GM19455 (cell line): Measurements from ENCODE around the gene GJB3.
"Not testable (repeated sequence)": the region's sequence is repeated elsewhere in the genome, so short reads cannot be mapped to it uniquely, and the experiment has no call there.

Source experiments
- ATAC-seq: cut with Tn5 transposase; IDR thresholded peaks from one replicate; pipeline ENCODE4 v1.9.1; 2021; ENCODE audit not compliant: unreplicated experiment

GJB3 gene

DNA sequence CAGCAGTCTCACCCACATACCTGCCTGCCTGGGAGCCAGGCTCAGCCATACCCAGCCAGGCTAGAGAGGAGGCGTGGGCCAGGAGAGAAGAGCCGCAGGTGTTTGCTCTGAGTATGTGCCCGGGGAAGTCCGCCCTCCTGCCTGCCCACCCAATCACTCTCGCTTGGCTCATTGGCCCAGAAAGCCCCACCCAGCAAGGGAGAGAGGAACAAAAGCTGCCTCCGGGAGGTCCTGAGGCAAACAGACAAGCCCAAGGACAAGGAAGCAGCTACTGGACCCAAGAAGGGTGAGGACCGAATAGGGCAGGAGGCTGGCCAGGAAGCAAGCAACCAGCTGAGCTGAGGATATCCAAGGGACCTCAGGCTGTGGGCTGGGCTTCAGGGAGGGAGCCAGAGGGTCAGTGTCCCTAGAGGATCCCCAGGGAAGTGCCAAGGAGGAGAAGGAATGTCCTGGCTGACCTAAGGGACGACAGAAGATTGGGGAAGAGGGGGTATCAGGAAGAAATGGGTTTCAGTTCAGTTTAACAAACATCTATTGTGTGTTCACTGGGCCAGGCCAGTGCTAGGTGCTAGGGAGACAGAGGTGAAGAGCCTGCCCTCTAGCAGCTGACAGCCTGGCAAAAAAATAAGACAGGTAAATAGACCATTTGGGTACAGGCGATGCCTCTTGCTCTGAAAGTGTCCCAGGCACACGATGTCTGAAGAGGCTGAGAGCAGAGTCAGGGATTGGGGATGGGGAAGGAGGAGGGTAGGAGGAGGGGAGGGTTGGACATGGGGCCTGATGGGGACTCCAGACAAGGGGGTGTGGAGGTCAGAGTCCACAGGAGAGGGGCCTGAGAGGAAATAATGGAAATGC lies 21.3 kb upstream of the GJB3 start, which contains the start of gene GJB4:
TSS of gene GJB4 (plus strand) at position 238 of the 855 bp plus-strand sequence. CDS start 1,515 bp downstream, outside the sequence.
- ATAC-seq = no peak

DNA sequence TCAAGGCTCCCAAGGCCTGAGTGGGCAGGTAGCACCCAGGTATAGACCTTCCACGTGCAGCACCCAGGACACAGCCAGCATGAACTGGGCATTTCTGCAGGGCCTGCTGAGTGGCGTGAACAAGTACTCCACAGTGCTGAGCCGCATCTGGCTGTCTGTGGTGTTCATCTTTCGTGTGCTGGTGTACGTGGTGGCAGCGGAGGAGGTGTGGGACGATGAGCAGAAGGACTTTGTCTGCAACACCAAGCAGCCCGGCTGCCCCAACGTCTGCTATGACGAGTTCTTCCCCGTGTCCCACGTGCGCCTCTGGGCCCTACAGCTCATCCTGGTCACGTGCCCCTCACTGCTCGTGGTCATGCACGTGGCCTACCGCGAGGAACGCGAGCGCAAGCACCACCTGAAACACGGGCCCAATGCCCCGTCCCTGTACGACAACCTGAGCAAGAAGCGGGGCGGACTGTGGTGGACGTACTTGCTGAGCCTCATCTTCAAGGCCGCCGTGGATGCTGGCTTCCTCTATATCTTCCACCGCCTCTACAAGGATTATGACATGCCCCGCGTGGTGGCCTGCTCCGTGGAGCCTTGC lies 19.7 kb upstream of the GJB3 start:
- ATAC-seq = no peak

DNA sequence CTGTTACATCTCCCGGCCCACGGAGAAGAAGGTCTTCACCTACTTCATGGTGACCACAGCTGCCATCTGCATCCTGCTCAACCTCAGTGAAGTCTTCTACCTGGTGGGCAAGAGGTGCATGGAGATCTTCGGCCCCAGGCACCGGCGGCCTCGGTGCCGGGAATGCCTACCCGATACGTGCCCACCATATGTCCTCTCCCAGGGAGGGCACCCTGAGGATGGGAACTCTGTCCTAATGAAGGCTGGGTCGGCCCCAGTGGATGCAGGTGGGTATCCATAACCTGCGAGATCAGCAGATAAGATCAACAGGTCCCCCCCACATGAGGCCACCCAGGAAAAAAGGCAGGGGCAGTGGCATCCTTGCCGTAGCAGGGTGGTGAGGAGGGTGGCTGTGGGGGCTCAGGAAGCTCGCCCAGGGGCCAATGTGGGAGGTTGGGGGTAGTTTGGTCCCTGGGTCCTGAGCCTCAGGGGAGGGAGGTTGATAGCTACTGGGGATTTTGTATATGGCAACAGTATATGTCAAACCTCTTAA lies 19.2 kb upstream of the GJB3 start:
- no peak for ATAC-seq

DNA sequence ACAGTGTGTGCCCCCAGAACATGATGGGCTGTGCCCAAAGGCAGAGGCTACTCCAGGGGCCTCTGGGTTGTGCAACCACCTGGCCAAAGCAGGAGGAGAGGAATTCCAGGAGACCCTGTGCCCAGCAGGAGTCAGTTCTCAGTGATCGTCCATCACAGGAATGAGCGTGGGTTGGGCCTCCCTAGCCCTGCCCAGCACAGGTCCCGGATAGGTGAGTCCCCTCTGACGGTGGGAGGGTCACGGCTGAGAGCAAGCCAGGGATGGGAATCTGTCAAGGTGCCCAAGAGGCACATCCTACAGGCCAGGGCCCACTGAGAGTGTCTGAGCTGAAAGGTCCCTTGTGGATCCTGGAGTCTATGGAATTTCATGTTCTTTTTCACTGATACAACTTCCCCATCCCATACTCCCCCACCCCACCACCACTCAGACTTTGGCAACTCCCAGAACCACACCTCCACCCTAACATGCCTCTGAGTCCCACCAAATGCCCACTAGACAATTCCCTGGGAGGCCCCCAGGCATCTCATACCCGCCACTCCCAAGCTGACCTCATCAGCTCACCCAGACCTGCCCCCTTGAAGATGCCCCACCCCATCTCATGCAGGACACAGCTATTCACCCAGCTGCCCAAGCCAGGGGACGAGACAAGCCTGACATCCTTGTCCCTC lies 18.4 kb upstream of the GJB3 start:
- ATAC-seq = no peak

DNA sequence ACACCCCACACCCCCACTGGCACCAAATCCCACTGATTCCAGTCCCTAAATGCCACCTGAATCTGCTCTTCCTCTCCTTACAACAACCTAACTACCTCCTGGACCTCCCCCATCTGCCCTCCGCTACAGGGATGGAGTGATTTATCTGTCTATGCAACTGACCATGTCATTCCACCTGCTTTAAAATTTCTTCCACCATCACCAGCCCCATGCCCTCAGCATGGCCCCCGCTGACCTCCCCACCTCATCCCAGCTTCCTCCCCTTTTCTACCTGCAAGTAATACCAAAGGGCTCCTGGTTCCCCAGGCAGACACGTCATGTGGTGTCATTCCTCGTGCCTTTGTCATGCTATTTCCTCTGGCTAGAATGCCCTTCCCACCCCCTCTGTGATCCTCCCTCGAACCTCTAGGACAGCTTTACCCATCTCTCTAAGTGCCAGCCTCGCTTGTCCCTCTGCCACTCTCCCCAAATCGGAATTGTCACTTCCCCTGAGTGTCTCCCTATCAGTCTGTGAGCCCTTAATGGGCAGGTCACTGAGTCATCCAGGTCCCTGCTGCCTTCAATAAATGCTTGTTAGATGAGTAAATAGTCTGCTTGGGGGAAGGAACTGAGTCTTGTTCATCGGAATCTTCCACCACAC lies 17.8 kb upstream of the GJB3 start:
- ATAC-seq = no peak

DNA sequence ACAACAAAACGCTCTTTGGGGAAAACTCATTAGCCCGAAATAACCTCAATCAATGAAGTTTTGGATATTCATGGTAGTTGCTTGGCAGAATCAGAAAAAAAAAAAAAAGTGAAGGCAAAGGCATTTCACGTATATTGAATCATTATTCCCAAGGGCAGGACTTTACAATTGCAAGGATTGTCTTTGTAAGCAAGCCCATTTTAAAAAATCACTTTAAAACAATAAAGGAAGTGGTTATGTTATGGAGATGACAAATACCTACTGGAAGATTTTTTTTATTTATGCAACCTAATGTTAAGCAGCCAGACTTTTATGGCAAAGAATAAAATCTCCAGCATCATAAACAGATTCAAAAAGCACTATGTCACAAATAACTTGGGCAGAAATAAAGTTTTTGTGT lies 12.2 kb upstream of the GJB3 start:
- ATAC-seq = no peak

DNA sequence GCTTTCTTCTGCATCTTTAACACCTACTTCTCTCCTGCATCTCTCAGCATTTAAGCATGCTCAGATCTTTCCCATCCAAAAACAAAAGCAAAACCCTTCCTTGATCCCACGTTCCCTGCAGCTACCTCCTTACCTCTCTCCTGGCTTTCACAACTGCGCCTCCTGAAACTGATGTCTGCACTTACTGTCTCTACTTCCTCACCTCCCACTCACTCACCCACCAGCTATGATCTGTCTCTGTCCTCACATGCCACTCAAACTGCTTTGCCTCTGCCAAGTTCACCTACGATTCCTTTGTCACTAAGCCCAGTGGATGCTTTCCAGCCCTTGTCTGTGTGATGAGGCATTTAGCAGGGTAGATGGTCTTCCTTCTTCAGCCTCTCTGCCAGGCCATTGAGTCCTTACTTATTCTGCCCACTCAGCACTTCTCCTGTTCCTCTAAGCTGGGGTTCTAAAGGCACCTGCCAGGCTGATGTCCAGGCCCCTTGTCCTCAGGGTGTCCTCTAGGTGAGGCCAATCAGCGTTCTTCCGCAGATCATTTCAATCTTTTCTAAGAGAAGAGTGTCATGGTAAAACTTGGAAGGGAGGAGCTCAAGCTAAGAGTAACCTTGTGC lies 10.0 kb upstream of the GJB3 start:
- ATAC-seq = no peak

DNA sequence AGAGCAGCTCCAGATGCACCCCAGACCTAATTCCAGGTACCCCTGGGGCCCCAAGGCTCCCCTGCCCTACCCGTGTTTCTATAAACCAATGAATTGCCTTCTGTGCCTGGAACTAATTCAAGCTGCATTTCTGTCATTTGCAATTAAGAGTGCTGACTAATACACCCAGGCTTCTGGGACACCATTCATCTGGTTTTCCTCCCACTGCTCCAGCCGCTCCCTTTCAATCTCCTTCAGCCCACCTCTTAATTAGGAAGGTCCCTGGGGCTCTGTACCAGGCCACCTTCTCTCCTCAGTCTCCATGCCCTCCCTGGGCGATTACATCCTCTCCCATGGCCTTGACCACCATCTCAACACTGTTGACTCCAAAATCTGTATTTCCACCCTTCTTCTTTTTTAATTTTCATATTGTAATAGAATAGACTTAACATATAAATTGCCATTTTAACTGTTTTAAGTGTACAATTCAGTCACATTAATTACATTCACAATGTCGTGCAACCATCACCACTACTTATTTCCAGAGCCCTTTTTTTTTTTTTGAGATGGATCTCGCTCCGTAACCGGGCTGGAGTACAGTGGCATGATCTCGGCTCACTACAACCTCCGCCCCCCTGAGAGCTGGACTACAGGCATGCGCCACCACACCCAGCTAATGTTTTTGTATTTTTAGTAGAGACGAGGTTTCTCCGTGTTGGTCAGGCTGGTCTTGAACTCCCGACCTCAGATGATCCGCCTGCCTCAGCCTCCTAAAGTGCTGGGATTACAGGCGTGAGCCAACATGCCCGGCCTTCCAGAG lies 9.2 kb upstream of the GJB3 start:
- no peak for ATAC-seq

DNA sequence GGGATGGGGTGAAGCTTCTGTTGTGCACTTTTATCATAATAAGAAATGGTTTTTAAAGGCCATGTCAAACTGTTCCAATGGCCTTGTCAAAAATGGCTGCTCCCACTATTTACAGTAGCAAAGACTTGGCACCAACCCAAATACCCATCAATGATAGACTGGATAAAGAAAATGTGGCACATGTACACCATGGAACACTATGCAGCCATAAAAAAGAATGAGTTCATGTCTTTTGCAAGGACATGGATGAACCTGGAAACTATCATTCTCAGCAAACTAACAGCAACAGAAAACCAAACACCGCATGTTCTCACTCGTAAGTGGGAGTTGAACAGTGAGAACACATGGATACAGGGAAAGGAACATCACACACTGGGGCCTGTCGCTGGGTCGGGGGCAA lies 7.9 kb upstream of the GJB3 start:
- not testable (repeated sequence) for ATAC-seq

DNA sequence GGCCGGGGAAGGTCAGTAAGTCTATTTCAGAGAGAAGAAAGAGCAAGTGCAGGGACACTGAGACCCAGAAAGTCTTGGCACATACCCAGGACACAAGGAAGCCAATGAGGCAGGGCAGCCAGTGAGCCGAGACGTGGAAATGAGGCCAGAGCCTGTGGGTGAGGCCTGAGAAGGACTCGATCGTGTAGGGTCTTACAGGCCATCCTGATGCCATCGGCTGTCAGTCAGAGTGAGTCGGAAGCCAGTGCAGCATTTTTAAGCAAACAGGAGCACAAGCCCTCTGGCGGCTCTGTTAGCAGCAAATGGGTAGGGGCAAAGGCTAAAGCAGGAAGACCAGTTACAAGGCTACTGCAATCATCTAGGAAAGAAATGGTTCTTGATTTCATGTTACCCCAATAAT lies 6.1 kb upstream of the GJB3 start:
- ATAC-seq = no peak

DNA sequence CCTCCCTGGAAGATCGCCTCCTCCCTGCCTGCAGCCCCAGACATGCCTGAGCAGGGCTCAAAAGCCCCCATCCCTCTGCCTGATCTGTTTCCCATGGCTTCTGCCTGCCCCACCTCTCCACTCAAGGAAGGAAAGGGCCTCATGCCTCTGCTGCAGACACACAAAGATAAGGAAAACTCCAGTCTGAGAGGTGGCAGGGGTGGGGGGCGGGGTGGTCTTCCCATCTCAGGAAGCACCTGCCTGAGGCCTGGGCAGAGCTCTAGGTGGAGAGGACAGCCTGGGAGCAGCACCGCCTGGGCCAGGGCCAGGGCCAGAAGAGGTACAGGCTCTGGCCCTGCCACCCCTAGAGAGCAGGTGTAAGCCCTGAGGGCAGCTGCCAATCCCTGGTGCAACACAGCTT lies 4.1 kb upstream of the GJB3 start:
- no peak for ATAC-seq

DNA sequence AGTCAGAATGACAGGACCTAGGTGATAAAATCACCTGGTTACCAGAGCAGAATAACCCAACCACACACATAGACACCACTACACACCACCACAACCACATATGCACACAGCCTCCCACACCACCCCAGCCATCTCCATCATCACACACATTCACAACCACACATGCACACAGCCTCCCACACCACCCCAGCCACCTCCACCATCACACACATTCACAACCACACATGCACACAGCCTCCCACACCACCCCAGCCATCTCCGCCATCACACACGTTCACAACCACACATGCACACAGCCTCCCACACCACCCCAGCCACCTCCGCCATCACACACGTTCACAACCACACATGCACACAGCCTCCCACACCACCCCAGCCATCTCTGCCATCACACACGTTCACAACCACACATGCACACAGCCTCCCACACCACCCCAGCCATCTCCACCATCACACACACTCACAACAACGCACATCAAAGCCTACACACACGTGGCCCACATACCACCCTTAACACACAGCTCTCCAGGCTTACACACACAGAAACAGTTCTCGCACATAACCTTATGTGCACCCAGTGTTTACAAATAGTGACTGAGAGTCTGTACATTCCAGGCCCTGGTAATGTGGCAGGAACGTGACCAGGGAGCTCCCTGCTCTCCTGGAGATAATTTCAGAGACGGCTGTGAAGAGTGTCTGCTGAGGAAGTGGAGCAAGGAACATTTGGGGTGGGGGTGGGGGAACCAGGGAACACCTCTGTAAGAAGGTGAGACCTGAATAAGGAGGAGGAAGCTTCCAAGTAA lies 3.3 kb upstream of the GJB3 start:
- ATAC-seq = no peak

DNA sequence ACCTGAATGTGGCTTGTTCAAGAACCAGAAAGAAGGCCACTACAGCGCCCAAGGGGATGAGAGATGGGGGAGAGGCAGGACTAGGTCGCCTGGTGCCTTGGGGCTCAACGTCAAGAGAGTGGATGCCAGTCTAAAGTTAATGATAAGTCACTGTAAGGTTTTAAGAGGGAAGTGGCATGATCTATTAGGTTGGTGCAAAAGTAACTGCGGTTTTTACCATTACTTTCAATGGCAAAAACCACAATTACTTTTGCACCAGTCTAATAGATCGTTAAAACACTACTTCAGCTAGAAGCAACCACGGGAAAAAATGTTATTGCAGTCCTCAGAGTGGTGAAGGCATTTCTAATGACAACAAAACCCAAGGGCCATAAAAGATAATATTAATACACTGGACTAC lies 2.6 kb upstream of the GJB3 start:
- ATAC-seq = no peak

DNA sequence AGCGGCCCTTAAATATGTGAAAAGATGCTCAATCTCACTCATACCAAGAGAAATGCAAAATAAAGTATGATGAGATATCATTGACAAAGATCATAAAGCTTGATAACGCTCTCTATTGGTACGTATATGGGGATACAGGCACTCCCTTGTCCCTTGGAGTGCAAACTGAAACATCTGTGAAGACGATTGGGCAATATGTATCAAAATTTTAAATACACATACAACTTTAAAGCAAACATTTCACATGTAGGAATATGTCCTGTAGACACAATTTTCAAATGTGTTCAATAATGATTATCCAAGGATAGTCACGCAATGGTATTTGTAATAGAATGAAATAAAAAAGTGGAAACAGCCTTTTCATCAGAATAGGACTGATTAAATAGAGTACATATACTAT lies 2.0 kb upstream of the GJB3 start:
- no peak for ATAC-seq

DNA sequence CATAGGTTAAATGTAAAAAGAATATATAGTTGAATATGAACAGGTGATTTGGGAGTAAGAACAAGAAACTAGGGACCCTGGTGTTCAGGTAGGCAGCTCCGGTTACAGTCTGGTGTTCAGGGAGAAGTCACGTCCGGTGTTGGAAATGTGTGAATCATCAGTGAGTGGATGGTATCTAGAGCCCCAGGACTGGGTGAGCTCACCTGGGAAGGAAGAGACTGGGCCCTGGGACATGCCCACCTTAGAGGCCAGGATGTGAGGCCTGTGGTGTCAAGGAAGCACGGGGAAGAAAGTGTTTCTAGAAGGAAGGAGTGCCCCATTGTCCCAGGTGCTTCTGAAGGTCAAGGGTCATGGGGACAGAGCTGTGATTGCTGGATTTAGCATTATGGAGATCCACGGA lies 1.5 kb upstream of the GJB3 start:
- ATAC-seq = no peak

DNA sequence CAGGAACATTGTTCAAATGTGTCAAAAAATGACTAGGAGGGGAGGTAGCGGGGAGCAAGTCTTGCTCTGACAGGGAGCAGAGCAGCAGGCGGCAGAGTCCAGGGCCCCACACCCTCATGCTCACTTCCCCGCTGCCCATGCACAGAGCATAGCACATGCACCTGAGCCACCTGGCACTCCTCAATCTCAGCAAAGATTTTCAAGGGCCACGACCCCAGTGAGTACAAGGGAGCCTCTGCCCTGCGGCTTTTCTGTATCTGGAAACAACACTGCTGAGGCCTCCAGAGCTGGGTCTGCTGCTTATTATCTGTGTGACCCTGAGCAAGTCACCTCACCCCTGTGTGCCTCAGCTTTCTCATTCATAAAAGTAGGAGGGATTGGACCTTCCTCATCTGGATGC lies 1.1 kb upstream of the GJB3 start:
- no peak for ATAC-seq

DNA sequence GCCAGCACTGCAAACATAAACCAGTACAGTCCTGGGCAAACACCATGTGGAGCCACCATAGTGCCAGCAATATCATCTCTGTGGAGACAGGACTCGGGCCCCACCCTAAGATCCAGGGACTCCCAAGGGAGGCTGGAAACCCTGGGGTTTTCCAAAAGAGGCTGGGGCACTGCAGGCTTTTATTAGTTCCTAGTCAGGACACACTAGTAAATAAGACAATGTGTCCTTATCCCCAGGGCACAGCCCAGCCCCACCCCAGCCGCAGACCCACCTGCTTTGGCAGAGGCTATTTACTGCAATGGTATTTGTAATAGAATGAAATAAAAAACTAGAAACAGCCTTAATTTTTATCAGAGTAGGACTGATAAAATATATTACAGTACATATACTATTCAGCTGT lies 486 bp upstream of the GJB3 start:
- no peak for ATAC-seq

DNA sequence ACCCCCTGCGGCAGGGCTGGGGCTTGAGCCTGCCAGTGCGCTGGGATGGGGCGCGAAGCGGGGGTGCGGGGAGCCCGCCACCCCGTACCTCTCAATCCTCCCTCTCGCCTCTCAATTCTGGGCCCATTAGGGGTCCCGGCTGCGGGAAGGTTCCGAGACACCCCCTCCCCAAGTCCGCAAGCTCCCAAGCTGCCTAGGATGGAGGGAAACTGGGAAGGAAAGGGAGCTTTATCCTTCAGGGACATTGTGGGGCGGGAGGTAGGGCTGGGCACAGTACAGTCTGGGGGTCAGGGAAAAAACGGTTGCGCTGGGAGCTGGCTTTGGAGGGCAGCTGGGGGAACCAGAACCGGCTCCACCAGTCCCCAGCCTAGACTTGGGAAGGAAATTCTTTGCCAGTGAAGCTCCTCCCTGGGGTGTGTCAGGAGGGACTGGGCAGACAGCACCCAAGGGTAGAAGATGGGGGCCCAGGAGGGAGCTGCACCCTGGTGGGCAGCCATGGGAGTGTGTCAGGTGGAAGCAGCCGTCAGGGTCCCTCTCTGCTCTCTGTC lies 904 bp downstream of the GJB3 start:
- ATAC-seq = no peak

DNA sequence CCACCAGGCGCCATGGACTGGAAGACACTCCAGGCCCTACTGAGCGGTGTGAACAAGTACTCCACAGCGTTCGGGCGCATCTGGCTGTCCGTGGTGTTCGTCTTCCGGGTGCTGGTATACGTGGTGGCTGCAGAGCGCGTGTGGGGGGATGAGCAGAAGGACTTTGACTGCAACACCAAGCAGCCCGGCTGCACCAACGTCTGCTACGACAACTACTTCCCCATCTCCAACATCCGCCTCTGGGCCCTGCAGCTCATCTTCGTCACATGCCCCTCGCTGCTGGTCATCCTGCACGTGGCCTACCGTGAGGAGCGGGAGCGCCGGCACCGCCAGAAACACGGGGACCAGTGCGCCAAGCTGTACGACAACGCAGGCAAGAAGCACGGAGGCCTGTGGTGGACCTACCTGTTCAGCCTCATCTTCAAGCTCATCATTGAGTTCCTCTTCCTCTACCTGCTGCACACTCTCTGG lies 3.8 kb downstream of the GJB3 start:
- no peak for ATAC-seq
